ENCODE results near the gene NXN.
"Not testable (repeated sequence)": the region's sequence is repeated elsewhere in the genome, so short reads cannot be mapped to it uniquely, and the experiment has no call there.

The NXN gene

DNA sequence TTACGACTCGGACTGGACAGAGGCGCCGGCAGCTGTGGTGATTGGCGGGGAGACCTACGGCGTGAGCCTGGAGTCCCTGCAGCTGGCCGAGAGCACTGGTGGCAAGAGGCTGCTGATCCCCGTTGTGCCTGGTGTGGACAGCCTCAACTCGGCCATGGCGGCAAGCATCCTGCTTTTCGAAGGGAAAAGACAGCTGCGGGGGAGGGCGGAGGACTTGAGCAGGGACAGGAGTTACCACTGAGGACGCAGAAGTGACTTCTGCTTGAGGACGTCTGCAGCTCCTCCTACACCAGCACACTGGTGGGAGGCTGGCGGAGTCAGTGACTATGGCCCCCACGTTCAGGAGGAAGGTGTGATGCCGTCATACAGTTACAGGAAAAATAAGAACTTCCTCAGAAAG is 187.7 kb downstream of the NXN start:
- no peak for DNase-seq

DNA sequence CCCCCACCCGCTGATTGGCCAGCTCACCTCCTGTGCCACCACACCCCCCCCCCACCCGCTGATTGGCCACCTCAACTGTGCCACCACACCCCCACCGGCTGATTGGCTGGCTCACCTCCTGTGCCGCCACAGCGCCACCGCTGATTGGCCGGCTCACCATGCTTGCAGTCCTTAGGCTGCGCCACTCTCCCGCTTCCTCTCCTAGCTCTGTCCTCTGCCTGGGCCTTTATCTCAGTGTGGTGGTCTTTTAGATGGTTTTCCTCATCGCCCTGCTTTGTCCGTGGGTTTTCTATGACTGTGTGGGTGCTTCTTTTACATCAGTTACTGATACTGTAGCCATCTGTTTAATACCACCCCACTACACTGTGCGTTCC is 188.7 kb downstream of the NXN start:
- DNase-seq: not testable (repeated sequence)

GRCh38 chr17:789931-790873 is 189.4 kb downstream of the NXN start:
- DNase-seq: peak; percentile 23

DNA sequence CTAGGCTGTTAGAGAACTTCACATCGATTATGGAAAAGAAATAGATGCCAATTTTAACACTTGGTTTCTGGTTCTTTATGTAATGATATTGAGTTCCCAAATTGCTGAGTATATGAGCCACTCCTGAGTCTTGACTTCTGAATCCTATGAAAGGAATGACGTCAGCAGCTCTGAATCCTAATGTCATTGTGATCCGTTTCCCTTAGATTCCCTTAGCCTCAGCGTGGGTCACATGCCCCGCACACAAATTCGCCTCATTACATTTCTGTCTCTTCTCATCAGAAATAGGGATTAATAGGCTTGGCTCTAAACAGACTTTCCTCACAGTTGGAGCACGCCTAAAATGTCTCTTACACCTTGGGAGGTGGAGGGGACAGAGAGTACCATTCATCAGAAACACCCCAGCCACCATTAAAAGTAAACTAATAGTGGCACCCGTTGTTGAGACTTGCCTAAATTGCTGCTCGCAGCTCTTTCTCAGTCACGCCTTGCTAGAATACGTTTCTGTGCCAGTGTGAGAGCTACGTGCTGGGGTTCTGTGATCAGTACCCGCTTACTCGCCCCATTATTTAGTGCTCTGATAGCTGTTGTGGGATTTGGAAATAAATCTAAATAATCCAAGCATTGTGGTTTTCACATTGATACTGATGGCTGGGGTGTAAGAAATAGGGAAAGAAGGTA is 190.3 kb downstream of the NXN start:
- DNase-seq: no peak

- no peak for DNase-seq
These were observed 191.0 kb downstream of the NXN start for GRCh38 chr17:788551-788950.

GRCh38 chr17:787641-788221 is 191.8 kb downstream of the NXN start:
- no peak for DNase-seq

DNA sequence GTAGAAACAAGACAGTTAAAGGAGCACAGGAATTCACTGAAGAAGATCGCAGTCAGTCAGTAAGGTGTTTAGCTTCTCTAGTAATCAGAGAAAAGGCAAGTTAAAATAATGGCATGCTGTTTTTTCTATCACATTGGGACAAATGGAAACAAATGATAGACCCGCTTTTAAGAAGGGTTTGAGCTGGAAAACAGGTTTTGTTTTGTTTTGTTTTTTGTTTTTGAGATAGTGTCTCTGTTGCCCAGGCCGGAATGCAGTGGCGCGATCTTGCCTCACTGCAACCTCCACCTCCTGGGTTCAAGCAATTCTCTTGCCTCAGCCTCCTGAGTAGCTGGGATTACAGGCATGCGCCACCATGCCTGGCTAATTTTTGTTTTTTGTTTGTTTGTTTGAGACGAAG is 193.7 kb downstream of the NXN start:
- not testable (repeated sequence) for DNase-seq

- no peak for DNase-seq
These were observed 195.4 kb downstream of the NXN start for GRCh38 chr17:784143-784542.

DNA sequence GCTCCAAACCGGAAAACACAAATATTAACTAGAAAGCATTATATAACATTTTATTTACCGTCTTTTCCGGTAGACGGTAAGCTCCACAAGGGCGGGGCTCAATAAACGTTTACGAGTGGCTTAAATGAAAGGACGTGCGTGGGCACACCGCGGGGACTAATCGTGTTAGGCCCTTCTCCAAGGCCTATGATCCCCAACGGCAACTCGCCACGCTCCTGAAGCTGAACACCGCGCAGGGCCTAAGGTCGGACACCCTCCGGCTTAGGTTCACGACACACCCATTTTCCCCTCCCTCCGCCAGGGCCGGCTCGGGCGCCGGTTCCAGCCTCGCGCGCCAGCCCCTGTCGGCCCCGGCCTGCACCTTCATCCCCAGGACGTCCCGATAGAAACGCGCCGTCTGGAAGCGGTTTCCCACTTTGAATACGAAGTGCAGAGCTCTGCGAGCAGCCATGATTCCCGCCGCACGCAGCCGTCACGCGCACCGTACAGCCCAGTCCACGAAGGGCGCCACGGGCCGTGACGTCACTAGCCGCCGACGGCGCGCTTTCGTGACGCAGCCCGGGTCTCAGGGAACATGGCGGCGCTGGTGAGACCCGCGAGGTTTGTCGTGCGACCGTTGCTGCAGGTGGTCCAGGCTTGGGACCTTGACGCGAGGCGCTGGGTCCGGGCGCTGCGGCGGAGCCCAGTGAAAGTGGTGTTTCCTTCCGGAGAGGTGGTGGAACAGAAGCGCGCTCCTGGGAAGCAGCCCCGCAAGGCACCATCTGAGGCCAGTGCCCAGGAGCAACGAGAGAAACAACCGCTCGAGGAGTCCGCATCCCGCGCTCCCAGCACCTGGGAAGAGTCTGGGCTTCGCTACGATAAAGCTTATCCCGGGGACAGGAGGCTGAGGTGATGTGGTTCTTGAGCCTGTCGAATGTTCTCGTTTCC is 197.5 kb downstream of the NXN start, which contains the start of the genes GLOD4 and MRM3:
GLOD4 (minus strand) TSS at position 476 of the 927 bp plus-strand sequence; CDS start at position 451, 25 bp downstream.
MRM3 (plus strand) TSS at position 549 of the 927 bp plus-strand sequence; CDS start at position 575, 26 bp downstream.
- DNase-seq: peak; percentile 95

DNA sequence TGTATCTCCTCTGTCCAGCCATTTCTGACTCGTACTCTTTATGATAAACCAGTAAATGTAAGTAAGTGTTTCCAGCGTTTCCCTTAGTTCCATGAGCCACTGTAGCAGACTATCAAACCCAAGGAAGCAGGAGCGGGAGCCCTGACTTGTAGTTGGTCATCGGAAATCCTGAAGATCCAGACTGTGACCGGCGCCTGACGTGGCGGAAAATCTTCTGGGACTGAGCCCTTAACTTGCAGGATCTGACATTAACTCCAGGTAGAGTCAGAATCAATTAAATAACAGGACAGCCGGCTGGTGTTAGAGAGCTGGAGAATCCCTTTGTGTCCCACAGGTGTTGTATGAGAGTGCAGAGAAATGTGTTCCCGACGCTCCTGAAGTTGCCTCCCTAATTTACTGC is 201.5 kb downstream of the NXN start:
- no peak for DNase-seq

DNA sequence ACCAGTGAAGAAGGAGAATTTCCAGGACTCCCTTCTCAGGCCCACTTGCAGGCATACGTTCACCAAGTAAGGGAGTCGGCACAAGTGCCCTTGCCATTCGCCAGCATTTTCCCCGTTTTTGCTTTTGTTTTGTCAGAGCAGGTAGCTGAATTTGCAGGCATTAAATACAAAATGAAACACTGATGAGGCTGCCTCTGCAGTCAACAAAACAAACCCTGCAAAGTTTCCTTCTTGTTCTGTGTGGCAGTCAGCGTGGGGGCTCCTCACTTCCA is 205.3 kb downstream of the NXN start:
- no peak for DNase-seq

DNA sequence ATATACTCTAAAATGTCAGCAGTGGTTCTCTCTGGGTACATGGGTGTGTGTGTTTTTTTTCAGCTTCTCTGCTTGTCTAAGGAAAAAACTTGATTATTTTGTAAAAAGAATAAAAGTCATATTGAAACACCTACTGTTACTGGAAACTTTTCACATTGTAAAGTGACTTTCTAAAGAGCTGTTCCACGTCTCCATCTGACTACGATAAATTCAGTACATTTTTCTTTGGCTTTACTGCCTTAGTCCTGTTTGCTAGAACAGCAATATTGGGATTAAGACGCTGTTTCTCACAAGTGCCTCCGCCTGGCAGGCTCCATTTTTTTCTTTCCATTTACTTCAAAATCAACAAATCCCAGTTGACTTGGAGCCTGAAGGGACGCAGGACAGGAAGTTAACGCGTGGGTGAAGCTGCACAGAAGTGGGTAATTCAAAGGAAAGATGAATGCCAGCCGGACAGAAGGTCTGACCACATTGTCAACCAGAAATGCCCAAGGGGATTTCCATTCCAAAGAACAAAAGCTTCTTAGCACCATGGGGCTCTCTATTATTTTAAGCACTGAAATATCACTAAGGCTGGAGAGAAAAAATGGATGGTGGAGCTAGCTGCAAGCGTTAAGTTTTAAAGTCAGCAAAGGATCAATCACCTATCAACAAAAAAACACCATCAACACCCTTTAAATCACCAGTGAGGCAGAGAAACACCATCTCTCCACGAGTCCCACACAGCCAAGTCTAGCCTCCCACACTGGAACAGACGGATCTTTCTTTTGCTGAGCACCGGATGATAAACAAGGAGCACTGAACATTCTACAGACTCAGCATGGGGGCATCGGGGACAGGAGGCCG is 205.9 kb downstream of the NXN start:
- DNase-seq: no peak

DNA sequence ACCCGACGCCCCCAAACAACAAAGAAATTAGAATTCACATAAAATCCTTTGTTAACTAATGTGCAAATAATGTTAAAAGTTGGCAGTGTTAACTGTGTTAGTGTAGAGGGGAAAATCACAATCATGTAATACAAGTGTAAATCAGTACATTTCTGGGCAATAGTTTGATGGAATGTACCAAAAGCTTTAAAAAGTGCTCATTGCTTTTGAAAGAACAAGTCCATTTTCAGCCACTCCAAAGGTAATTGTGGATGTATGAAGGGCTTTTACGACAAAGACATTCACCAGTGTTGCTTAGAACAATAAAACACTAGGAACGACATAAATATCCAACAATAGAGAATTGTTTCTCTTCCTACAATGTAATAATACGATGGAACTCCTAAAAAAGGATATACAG is 206.6 kb downstream of the NXN start:
- no peak for DNase-seq

- DNase-seq: no peak
These were observed 212.5 kb downstream of the NXN start for GRCh38 chr17:767076-767475.

DNA sequence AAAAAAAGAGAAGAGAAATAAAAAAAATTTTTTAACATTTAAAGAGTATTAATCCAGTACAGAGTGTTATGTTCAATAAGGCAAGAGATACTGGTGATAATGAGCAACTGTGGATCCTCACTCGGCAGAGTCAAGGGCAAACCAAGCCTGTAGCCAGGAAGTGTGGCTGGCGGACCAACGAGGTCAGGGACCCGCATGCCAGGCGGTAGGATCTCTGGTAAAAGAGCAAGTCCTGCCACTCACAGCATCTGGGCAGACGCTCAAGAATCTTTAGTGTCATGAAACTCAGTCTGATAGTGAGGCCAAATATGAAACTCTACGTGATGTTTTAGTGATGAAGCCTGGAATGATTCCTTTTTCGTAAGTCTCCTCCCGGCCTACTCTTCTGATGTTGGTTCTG is 219.2 kb downstream of the NXN start:
- DNase-seq: no peak

DNA sequence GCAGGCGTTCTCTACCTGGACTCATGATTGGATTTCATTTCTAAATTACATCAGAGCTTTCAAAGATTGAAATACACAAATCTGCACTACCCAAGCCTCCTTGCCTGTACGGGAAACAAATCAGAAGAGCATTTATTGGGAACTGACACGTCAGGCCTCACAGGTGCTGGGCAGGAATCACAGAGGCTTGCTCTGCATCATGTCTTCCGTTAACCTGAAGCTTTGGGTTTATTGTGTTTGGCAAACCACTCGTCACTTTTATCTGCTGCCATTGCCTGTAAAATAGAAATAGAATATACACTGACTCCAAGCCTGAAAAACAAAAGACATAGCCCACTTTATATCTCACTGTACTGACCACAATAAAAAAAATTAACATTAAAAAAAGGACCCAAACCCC is 219.6 kb downstream of the NXN start:
- no peak for DNase-seq

GRCh38 chr17:756010-756567 is 223.5 kb downstream of the NXN start:
- not testable (repeated sequence) for DNase-seq

GRCh38 chr17:755319-755961 is 224.1 kb downstream of the NXN start:
- DNase-seq: not testable (repeated sequence)

DNA sequence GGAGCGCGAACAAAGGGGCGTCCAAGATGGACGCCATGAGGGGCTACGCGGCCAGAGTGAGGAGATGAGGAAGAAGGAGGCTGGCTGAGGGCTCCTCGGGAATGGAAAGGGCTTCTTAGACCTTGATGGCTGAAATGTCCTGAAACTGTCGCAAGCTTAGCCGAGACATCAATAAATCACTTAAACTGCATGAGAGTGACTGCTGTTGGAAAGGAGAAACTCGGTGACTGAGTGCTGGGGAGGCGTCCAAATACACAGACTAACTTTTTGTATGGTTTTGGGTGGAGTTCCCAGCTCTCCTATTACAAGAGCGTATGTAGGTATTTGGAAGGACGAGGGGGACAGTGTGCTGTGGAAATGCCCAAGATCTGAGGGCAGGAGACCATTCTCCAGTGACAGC is 226.2 kb downstream of the NXN start:
- DNase-seq: no peak

- DNase-seq: no peak
These were observed 226.9 kb downstream of the NXN start for GRCh38 chr17:752620-753219.
